A549 (cell line): Measurements from ENCODE around the gene PTH2. TPM values are rescaled to one million over a fixed set of nuclear protein-coding genes. Genes with fewer than 3 reads are reported as not detected.

Experiments
- ATAC-seq, 2 experiments: fragments of 200-7000 bp in 1 of 2; fragments of >200 bp in 1 of 2; cut with Nextera tagmentation in 1 of 2; cut with Tn5 transposase in 1 of 2; 3 replicates each; pipeline versions ENCODE4 v1.8.0 to v1.9.1; 2018 to 2020; ENCODE audit warnings: mild to moderate bottlenecking in 1 of 2, moderate library complexity in 1 of 2
- CTCF ChIA-PET: fragments of 300-600 bp; sonication (Branson Sonifier 250); formaldehyde crosslinking; extraction: SDS; loops from one replicate; lab custom pipeline; 2021; ENCODE audit warnings: antibody characterized with exemption, inconsistent platforms; lab: Yijun Ruan, JAX
- POLR2A ChIA-PET: fragments of 350-600 bp; formaldehyde crosslinking; extraction: SDS; loops from one replicate; lab custom pipeline; 2021; ENCODE audit warnings: antibody characterized with exemption, inconsistent platforms; lab: Yijun Ruan, JAX
- DNase-seq, 2 experiments: peaks; one replicate each; pipeline versions ENCODE4 v3.0.0 to v3.0.0-alpha.2; 2011 to 2016; ENCODE audit warnings: low read depth in 1 of 2, low spot score in 1 of 2
- FAIRE-seq: peaks from 2 replicates; lab custom pipeline; 2011; peaks lifted over from hg19 to GRCh38; lab: Jason Lieb, UNC
- H3K27ac ChIP-seq, 2 experiments: fragments of >200 bp; sonication (Bioruptor Twin); formaldehyde crosslinking; 3 replicates each; pipeline ENCODE4 v1.5.1; 2016 to 2017
- H3K4me1 ChIP-seq: fragments of >200 bp; sonication (Bioruptor Twin); formaldehyde crosslinking; 3 replicates; pipeline ENCODE4 v1.6.1; 2016
- H3K4me2 ChIP-seq: fragments of >200 bp; sonication (Bioruptor Twin); formaldehyde crosslinking; 3 replicates; pipeline ENCODE4 v1.6.1; 2016
- H3K4me3 ChIP-seq: fragments of >200 bp; sonication (Bioruptor Twin); formaldehyde crosslinking; 3 replicates; pipeline ENCODE4 v1.5.1; 2016
- H3K9me3 ChIP-seq: fragments of >200 bp; sonication (Bioruptor Twin); formaldehyde crosslinking; 3 replicates; pipeline ENCODE4 v1.6.1; 2016
- EHF ChIP-seq: fragments of 250-450 bp; sonication (Bioruptor Pico); IDR thresholded peaks from 2 replicates; pipeline ENCODE4 v1.5.0; 2020; ENCODE audit warnings: mild to moderate bottlenecking
- ELK1 ChIP-seq: fragments of 150-350 bp; IDR thresholded peaks from 2 replicates; pipeline ENCODE4 v1.6.1; 2014; ENCODE audit warnings: low read depth, mild to moderate bottlenecking, low read length
- FOSL2 ChIP-seq, 2 experiments: fragments of 450-650 bp in 1 of 2; fragments of >200 bp in 1 of 2; sonication (Bioruptor Twin) in 1 of 2; formaldehyde crosslinking; IDR thresholded peaks; 2 replicates each; pipeline versions ENCODE4 v1.5.0 to v1.6.1; 2016 to 2020; ENCODE audit warnings: mild to moderate bottlenecking in 1 of 2, moderate library complexity in 1 of 2
- FOXS1 ChIP-seq: fragments of 250-450 bp; sonication (Bioruptor Pico); IDR thresholded peaks from 2 replicates; pipeline ENCODE4 v1.5.0; 2020; ENCODE audit warnings: mild to moderate bottlenecking, moderate library complexity
- GATA3 ChIP-seq: IDR thresholded peaks from 2 replicates; pipeline ENCODE4 v1.6.1; 2012; ENCODE audit warnings: borderline replicate concordance
- HOXA7 ChIP-seq: fragments of 250-450 bp; sonication (Bioruptor Pico); IDR thresholded peaks from 2 replicates; pipeline ENCODE4 v1.5.0; 2020; ENCODE audit warnings: mild to moderate bottlenecking, moderate library complexity
- HOXB13 ChIP-seq: fragments of 250-450 bp; sonication (Bioruptor Pico); IDR thresholded peaks from 2 replicates; pipeline ENCODE4 v1.5.0; 2020; ENCODE audit warnings: low read depth, mild to moderate bottlenecking, moderate library complexity
- MAZ ChIP-seq: fragments of 150-350 bp; IDR thresholded peaks from 2 replicates; pipeline ENCODE4 v1.6.1; 2014; ENCODE audit warnings: antibody characterized with exemption, low read depth, low read length, borderline replicate concordance
- MYC ChIP-seq: IDR thresholded peaks from 2 replicates; pipeline ENCODE4 v1.6.1; 2012; ENCODE audit warnings: mild to moderate bottlenecking, inconsistent platforms, low read length, improper control_type of control experiment, borderline replicate concordance
- NPAS2 ChIP-seq: fragments of 250-450 bp; sonication (Bioruptor Pico); IDR thresholded peaks from 2 replicates; pipeline ENCODE4 v1.8.0; 2022; ENCODE audit warnings: mild to moderate bottlenecking, moderate library complexity, borderline replicate concordance
- PHF8 ChIP-seq: fragments of 200-600 bp; sonication (generic); IDR thresholded peaks from 2 replicates; pipeline ENCODE4 v1.6.1; 2016; ENCODE audit warnings: low read depth, mild to moderate bottlenecking, antibody characterized with exemption, moderate library complexity, borderline replicate concordance
- POLR2A ChIP-seq: IDR thresholded peaks from 2 replicates; pipeline ENCODE4 v1.6.1; 2012; ENCODE audit warnings: mild to moderate bottlenecking, low read length
- POLR2AphosphoS2 ChIP-seq: conservative IDR thresholded peaks from 2 replicates; pipeline ENCODE4 v1.6.1; 2012; ENCODE audit warnings: low read length, improper control_type of control experiment, inconsistent platforms
- RFX5 ChIP-seq: fragments of 450-650 bp; IDR thresholded peaks from 2 replicates; pipeline ENCODE4 v1.7.1; 2014; ENCODE audit warnings: antibody characterized with exemption, mild to moderate bottlenecking, moderate library complexity
- RNF2 ChIP-seq: fragments of 200-600 bp; sonication (generic); IDR thresholded peaks from 2 replicates; pipeline ENCODE4 v1.6.1; 2016; ENCODE audit warnings: low read depth, mild to moderate bottlenecking, antibody characterized with exemption, moderate library complexity, borderline replicate concordance
- SREBF2 ChIP-seq: fragments of 450-650 bp; IDR thresholded peaks from 2 replicates; pipeline ENCODE4 v1.6.1; 2014; ENCODE audit warnings: mild to moderate bottlenecking, moderate library complexity
- TP53 ChIP-seq: fragments of 250-450 bp; sonication (Bioruptor Pico); IDR thresholded peaks from 2 replicates; pipeline ENCODE4 v1.5.0; 2021; ENCODE audit warnings: mild to moderate bottlenecking, moderate library complexity
- WGBS: methylation state at CpG from one replicate; pipeline ENCODE4 v1.1.6; 2017; ENCODE audit errors: missing lambda C conversion rate; 5-methylcytosine and 5-hydroxymethylcytosine counted together
- polyA plus RNA-seq, 4 experiments: library from polyadenylated mRNA; depleted of rRNA in 3 of 4; stranded (reverse); fragments of >200 nt; fragmentation: RNase III in 1 of 4; extraction: RNeasy Plus Mini Kit Qiagen cat#74134 plus additional on column Dnase treatment in 1 of 4; gene quantifications; 2 replicates in 3 of 4; 3 replicates in 1 of 4; pipeline ENCODE4 v1.2.3, GENCODE V29; 2011 to 2017
- TF ChIP-seq, protein P1 (sequence below): fragments of 450-650 bp; IDR thresholded peaks from 2 replicates; pipeline ENCODE4 v1.6.1; 2014; ENCODE audit warnings: antibody characterized with exemption
- TF ChIP-seq, protein P2 (sequence below): IDR thresholded peaks from 2 replicates; pipeline ENCODE4 v1.6.1; 2012
- TF ChIP-seq, protein P3 (sequence below): fragments of 250-450 bp; sonication (Bioruptor Pico); IDR thresholded peaks from 2 replicates; pipeline ENCODE4 v1.5.0; 2021; ENCODE audit warnings: mild to moderate bottlenecking, moderate library complexity, borderline replicate concordance
- TF ChIP-seq, protein P4 (sequence below): fragments of >200 bp; sonication (Bioruptor Twin); formaldehyde crosslinking; IDR thresholded peaks from 3 replicates; pipeline ENCODE4 v1.6.1; 2016

Gene PTH2
- polyA plus RNA-seq, 2 of the 4 experiments (the other 2 are of a cell fraction): not detected

DNA sequence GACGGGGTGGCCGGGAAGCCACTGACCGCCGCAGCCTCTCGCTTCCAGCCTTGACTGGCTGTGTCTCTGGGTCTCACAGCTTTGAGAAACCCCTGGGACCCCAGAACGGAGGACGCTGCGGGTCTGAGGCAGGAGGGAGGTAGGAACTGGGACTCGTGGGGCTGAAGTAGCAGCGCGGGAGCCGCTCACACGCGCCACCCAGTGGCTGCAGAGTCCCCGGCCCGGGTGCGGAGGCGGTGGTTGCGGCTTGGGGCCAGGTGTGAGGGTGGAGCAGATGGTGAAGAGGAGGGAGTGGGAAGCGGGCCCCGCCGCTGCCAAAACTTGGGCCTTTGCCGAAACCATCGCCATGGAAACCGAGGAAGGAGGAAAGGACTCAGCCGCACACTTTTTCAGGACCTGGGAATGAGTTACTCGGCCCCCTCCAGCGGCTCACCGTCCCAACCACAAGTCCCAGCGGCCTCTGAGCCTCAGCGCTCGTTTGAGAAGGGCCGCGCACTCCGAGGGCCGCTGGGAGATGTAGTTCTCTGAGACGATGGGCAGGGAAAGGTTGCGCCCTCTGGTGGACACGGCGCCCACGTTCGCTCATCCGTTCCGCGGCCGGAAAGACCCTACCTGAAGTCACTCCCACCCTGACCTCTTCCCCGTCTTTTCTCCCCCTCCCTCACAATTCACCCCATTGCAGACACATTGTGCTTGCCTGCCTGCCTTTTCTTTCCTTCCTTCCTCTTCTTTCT lies 20.3 kb upstream of the PTH2 start (continued):
- TF ChIP-seq NPAS2 (CRISPR knock-in tag) (no peak), MYC (no peak; the same call in none of the 2 replicates), EHF (CRISPR knock-in tag) (no peak), POLR2AphosphoS2 (no peak)
- TF ChIP-seq, protein P1, sequence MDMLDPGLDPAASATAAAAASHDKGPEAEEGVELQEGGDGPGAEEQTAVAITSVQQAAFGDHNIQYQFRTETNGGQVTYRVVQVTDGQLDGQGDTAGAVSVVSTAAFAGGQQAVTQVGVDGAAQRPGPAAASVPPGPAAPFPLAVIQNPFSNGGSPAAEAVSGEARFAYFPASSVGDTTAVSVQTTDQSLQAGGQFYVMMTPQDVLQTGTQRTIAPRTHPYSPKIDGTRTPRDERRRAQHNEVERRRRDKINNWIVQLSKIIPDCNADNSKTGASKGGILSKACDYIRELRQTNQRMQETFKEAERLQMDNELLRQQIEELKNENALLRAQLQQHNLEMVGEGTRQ: no peak

- WGBS: under 1% methylated on average over 36 of the region's 43 CpGs
- peak; percentile 69; the same call in 1 of the 2 replicates for TF ChIP-seq PHF8
- TF ChIP-seq, protein P2, sequence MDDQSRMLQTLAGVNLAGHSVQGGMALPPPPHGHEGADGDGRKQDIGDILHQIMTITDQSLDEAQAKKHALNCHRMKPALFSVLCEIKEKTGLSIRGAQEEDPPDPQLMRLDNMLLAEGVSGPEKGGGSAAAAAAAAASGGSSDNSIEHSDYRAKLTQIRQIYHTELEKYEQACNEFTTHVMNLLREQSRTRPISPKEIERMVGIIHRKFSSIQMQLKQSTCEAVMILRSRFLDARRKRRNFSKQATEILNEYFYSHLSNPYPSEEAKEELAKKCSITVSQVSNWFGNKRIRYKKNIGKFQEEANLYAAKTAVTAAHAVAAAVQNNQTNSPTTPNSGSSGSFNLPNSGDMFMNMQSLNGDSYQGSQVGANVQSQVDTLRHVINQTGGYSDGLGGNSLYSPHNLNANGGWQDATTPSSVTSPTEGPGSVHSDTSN: no peak
- TF ChIP-seq, protein P3, sequence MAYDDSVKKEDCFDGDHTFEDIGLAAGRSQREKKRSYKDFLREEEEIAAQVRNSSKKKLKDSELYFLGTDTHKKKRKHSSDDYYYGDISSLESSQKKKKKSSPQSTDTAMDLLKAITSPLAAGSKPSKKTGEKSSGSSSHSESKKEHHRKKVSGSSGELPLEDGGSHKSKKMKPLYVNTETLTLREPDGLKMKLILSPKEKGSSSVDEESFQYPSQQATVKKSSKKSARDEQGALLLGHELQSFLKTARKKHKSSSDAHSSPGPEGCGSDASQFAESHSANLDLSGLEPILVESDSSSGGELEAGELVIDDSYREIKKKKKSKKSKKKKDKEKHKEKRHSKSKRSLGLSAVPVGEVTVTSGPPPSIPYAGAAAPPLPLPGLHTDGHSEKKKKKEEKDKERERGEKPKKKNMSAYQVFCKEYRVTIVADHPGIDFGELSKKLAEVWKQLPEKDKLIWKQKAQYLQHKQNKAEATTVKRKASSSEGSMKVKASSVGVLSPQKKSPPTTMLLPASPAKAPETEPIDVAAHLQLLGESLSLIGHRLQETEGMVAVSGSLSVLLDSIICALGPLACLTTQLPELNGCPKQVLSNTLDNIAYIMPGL (CRISPR knock-in tag): no peak
- TF ChIP-seq, protein P4, sequence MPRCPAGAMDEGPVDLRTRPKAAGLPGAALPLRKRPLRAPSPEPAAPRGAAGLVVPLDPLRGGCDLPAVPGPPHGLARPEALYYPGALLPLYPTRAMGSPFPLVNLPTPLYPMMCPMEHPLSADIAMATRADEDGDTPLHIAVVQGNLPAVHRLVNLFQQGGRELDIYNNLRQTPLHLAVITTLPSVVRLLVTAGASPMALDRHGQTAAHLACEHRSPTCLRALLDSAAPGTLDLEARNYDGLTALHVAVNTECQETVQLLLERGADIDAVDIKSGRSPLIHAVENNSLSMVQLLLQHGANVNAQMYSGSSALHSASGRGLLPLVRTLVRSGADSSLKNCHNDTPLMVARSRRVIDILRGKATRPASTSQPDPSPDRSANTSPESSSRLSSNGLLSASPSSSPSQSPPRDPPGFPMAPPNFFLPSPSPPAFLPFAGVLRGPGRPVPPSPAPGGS: 0 out of 3 replicates have a peak, but pooled peaks have one; percentile 31
- TF ChIP-seq, all 56 proteins: peak for 2
- no peaks in the 10 kb centered on the region for H3K9me3 ChIP-seq
- ChIA-PET POLR2A (interaction anchor here (0.6 to 1.3 kb wide), 4 partner anchors 9 to 80 kb away, joined by 3 to 7 read pairs (median 6); partner anchors contain the start of genes ALDH16A1, PIH1D1 and TEAD2), CTCF (interaction anchor here (0.6 to 19.0 kb wide), 29 partner anchors 9 to 679 kb away, joined by 3 to 244 read pairs (median 4); partner anchors contain the start of genes ALDH16A1, DKKL1, GFY and KASH5)
- H3K4me3 ChIP-seq: peak overlapping the region; percentile 79
- H3K4me2 ChIP-seq: peak overlapping the region; percentile 99
- no peak for FAIRE-seq
- peak overlapping the region; percentile 85 to 89 for H3K27ac ChIP-seq
- peaks cover 19% of the 10 kb centered on the region for H3K4me1 ChIP-seq
- ATAC-seq: peak; percentile 55 to 83
- DNase-seq: peak; percentile 96 to 97
Observed at GRCh38 chr19:49442771-49443365, 19.6 kb upstream of the PTH2 start.

DNA sequence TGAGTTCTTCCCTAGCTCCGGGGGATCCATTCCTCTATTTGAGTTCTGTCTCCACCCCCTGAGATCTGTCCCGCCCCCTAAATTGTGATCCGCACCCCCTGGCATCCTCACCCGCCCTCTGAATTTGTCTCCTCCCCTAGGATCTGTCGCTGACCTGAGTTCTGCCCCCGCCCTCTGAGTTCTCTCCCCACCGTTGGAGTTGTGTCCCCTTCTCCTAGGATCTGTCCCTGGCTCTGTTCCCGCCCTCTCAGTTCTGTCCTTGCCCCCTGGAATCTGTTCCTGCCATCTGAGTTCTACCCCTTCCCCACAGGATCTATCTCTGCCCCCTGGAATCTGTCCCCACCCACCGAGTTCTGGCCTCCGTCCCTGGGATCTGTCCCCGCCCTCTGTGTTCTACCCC lies 19.1 kb upstream of the PTH2 start:
- ATAC-seq (peak; percentile 8 to 9; a peak in 4 of 6 replicates), FAIRE-seq (no peak), DNase-seq (peak; percentile 56 to 67)
- H3K27ac ChIP-seq: peak overlapping the region; percentile 85 to 89; a peak in 5 of 6 replicates
- H3K9me3 ChIP-seq: no peaks in the 10 kb centered on the region
- H3K4me2 ChIP-seq: peak overlapping the region; percentile 99
- H3K4me1 ChIP-seq: peaks cover 19% of the 10 kb centered on the region
- peak overlapping the region; percentile 79 for H3K4me3 ChIP-seq
- POLR2A ChIA-PET: interaction anchor here (0.6 to 1.3 kb wide), 4 partner anchors 9 to 80 kb away, joined by 3 to 7 read pairs (median 6); partner anchors contain the start of genes ALDH16A1, PIH1D1 and TEAD2
- CTCF ChIA-PET: interaction anchor here (1.1 to 19.0 kb wide), 21 partner anchors 11 to 128 kb away, joined by 3 to 244 read pairs (median 5); partner anchors contain the start of genes DKKL1, GFY and KASH5
- 11% methylated on average over 6 of the region's 11 CpGs for WGBS
- TF ChIP-seq POLR2A: no peak
- TF ChIP-seq, protein P4: no peak
- no peak for TF ChIP-seq HOXA7 (CRISPR knock-in tag)
- TF ChIP-seq TP53 (CRISPR knock-in tag): no peak
- no peak for TF ChIP-seq HOXB13 (CRISPR knock-in tag)
- no peak for TF ChIP-seq FOSL2 (IDR thresholded peaks at IDR 0.05)
- TF ChIP-seq FOSL2 (CRISPR knock-in tag; IDR thresholded peaks at IDR 0.05): no peak
- TF ChIP-seq MYC: no peak
- no peak for TF ChIP-seq ELK1
- TF ChIP-seq RNF2: no peak
- TF ChIP-seq NPAS2 (CRISPR knock-in tag): no peak
- no peak for TF ChIP-seq POLR2AphosphoS2
- TF ChIP-seq FOXS1: no peak
- TF ChIP-seq RFX5: no peak
- TF ChIP-seq SREBF2: no peak
- TF ChIP-seq GATA3: no peak
- TF ChIP-seq, protein P2: no peak
- TF ChIP-seq MAZ: no peak
